Lower leg skin (tissue), 4 donors: Measurements from ENCODE around the gene KLK4. TPM values are rescaled to one million over a fixed set of nuclear protein-coding genes. Genes with fewer than 3 reads are reported as not detected.

ENCODE experiments used
- DNase-seq, 2 donors: peaks; one replicate each; pipeline ENCODE4 v3.0.0-alpha.2; 2019; ENCODE audit warnings: low spot score in 2 of 2
- H3K4me3 ChIP-seq: fragments of 200-600 bp; sonication (generic); 2 replicates; pipeline ENCODE4 v1.5.1; 2017; ENCODE audit warnings: mild to moderate bottlenecking, low read depth; ENCODE audit not compliant: poor library complexity, severe bottlenecking
- POLR2A ChIP-seq, 2 donors: fragments of 450-650 bp; IDR thresholded peaks; one replicate each; pipeline ENCODE4 v1.6.1; 2016 to 2017; ENCODE audit warnings: antibody characterized with exemption in 2 of 2, mild to moderate bottlenecking in 1 of 2, moderate library complexity in 1 of 2
- WGBS, 2 donors: methylation state at CpG; one replicate each; pipeline ENCODE4 v1.1.5; 2018; 5-methylcytosine and 5-hydroxymethylcytosine counted together
- intact Hi-C: fragments of 100-400 bp; cut with DNase I; formaldehyde crosslinking; loops from one replicate; pipeline ENCODE4 v1.15.0; 2023; ENCODE audit warnings: low total_unique reads
- total RNA-seq, 4 donors: library from RNA; depleted of rRNA; stranded (reverse); fragments of >200 nt; gene quantifications; one replicate each; pipeline ENCODE4 v1.1.0, GENCODE V29; 2016
- TF ChIP-seq, protein P1 (sequence below), 3 donors: fragments of 450-650 bp; IDR thresholded peaks; one replicate each; pipeline ENCODE4 v1.5.1; 2016; ENCODE audit warnings: antibody characterized with exemption in 3 of 3, mild to moderate bottlenecking in 3 of 3, moderate library complexity in 2 of 3

The KLK4 gene
- total RNA-seq, 4 donors from 2014 or later = 0.47 to 0.84 (median 0.74) TPM

DNA sequence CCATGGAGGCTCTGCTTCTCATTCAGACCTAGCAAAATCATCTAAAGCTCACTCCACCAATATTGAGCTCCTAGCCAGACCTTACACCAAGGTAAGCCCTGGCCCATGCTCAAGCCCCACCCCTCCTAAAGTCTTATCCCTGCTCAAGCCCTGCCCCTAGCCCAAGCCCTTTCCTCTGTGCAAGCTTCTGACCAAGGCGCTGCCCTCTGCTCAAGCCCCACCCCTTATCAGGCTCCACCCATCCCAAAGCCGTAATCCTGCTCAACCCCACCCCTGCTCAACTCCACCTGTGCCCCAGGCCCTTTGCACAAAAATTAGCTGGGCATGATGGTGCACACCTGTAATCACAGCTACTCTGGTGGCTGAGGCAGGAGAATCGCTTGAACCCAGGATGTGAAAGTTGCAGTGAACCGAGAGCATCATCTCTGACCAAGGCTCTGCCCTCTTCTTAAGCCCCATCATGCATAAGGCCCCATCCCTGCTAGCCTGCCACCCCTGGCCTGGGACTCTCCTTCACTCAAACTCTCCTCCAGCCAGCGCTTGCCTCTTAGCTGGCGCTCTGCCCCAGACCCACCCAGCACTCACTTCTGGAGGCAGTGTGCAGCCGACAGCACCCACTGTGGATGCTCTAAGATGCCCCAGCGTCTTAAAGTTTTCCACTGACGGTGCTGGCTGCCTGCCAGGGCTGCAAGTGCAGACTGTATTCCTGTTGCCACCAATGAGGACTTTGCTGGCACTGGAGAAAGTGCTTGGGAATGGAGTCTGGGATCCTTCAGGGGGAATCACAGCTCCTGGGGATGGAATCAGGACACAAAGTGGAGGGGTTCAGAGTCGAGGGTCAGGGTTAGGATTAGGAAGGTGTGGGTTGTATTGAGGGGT lies 16.5 kb downstream of the KLK4 start:
- intact Hi-C loops = no loop called here
- 55 to 58% methylated on average over 10 of the region's 10 CpGs for WGBS, 2 donors
- DNase-seq = no peak
- TF ChIP-seq, protein P1, sequence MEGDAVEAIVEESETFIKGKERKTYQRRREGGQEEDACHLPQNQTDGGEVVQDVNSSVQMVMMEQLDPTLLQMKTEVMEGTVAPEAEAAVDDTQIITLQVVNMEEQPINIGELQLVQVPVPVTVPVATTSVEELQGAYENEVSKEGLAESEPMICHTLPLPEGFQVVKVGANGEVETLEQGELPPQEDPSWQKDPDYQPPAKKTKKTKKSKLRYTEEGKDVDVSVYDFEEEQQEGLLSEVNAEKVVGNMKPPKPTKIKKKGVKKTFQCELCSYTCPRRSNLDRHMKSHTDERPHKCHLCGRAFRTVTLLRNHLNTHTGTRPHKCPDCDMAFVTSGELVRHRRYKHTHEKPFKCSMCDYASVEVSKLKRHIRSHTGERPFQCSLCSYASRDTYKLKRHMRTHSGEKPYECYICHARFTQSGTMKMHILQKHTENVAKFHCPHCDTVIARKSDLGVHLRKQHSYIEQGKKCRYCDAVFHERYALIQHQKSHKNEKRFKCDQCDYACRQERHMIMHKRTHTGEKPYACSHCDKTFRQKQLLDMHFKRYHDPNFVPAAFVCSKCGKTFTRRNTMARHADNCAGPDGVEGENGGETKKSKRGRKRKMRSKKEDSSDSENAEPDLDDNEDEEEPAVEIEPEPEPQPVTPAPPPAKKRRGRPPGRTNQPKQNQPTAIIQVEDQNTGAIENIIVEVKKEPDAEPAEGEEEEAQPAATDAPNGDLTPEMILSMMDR (IDR thresholded peaks at IDR 0.05) = no peak
- no peak for TF ChIP-seq POLR2A (IDR thresholded peaks at IDR 0.05)
- no peak overlapping the region for H3K4me3 ChIP-seq

DNA sequence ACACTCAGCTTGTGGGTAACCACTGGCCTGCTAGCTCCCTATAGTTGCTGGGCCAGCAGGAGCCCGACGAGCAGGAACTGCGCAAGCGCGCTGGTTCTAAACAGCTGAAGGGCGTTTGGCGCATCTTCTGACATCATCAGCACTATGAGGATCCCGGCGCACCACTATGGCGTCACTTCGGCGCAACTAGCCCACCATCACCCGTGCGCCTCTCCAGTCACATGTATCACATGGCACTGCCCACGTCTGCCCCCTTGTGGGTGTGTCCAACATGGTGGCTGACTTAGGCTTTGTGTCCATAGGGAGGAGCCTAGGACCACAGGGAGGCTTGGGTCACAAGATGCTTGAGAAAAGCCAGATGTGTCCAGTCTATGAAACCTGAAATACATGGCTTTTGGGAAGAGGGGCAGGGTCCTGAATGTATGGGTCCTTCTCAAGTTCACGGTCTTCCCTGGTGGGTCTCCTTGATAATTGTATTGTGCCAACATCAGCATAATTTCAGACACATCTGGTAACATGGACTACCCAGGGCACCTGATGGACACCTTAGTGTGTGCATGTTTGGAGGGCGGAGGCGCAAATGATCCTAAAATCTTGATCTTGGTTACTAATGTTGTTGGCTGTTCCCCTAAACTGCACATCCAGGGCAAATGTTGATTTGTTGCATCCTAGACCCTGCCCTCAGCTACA lies 18.0 kb downstream of the KLK4 start:
- 86 to 89% methylated on average over 18 of the region's 18 CpGs for WGBS, 2 donors
- no peak for DNase-seq
- intact Hi-C loops = no loop called here
- TF ChIP-seq, protein P1 (IDR thresholded peaks at IDR 0.05) = no peak
- no peak for TF ChIP-seq POLR2A (IDR thresholded peaks at IDR 0.05)
- no peak overlapping the region for H3K4me3 ChIP-seq

DNA sequence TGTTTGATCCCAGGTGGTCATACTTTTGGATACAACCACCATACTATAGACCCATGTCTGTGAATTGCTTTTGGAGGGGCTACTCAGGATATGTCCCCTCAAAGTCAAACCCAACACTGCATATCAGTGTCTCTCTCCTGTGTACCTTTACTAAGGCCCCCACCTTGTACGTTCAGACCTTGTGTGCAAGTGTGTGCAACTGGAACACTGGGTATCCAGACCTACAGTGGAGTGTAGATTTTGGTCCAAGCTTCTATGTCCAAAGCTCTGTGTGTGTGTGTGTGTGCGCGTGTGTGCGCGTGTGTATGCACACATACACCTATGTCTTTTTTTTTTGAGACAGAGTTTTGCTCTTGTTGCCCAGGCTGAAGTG lies 20.0 kb downstream of the KLK4 start:
- WGBS, 2 donors = 87 to 90% methylated on average over 5 of the region's 5 CpGs
- intact Hi-C loops = no loop called here
- no peak for TF ChIP-seq POLR2A (IDR thresholded peaks at IDR 0.05)
- no peak for DNase-seq
- no peak overlapping the region for H3K4me3 ChIP-seq

GRCh38 chr19:50890422-50891252 lies 20.6 kb downstream of the KLK4 start:
- intact Hi-C loops = no loop called here
- no peak overlapping the region for H3K4me3 ChIP-seq
- DNase-seq = no peak
- TF ChIP-seq, protein P1 (IDR thresholded peaks at IDR 0.05) = no peak
- TF ChIP-seq POLR2A (IDR thresholded peaks at IDR 0.05) = no peak
- WGBS, 2 donors = 50 to 51% methylated on average over 5 of the region's 5 CpGs

DNA sequence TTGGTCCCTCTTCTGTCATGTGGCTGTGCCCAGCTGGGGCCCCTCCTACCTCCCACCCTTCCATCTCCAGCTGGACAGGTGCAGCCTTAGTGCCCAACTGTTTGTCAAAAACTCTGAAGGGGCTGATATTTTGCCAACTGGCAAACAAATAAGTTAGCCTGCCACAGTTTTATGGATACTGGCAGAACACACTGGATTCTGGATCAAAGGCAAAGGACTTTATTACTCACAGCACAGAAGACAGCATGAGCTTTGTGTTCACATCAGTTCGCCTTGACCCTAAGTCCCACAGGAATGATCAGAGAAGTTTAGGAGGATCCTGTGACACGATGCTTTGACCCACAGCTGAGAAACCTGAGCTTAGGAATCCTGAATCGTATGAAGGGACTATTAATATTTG lies 21.6 kb downstream of the KLK4 start:
- no peak for TF ChIP-seq POLR2A (IDR thresholded peaks at IDR 0.05)
- TF ChIP-seq, protein P1 (IDR thresholded peaks at IDR 0.05) = no peak
- 35 to 51% methylated on average over 3 of the region's 3 CpGs for WGBS, 2 donors
- no peak overlapping the region for H3K4me3 ChIP-seq
- intact Hi-C loops = no loop called here
- no peak for DNase-seq

- WGBS, 2 donors = 59 to 61% methylated on average over 3 of the region's 3 CpGs
- DNase-seq = no peak
- intact Hi-C loops = no loop called here
- TF ChIP-seq POLR2A (IDR thresholded peaks at IDR 0.05) = no peak
- TF ChIP-seq, protein P1 (IDR thresholded peaks at IDR 0.05) = no peak
- no peak overlapping the region for H3K4me3 ChIP-seq
Observed at GRCh38 chr19:50882188-50882587, 29.0 kb downstream of the KLK4 start.
